NCI-H2107 treated with DMSO at 0.1 percent for 48 hours (cell line): Measurements from ENCODE around the gene SDS.

ENCODE experiments used
- DNase-seq: peaks from one replicate; lab custom pipeline; 2025; ENCODE audit not compliant: unreplicated experiment; lab: John Stamatoyannopoulos, UW

SDS gene

GRCh38 chr12:113400362-113400761 is 3.3 kb downstream of the SDS start:
- no peak for DNase-seq

- DNase-seq = no peak
These were observed 4.2 kb downstream of the SDS start for GRCh38 chr12:113399490-113399889.

- DNase-seq = no peak
These were observed 5.1 kb downstream of the SDS start for GRCh38 chr12:113398346-113399290.

GRCh38 chr12:113397497-113398197 is 6.0 kb downstream of the SDS start:
- no peak for DNase-seq

- no peak for DNase-seq
These were observed 6.7 kb downstream of the SDS start for GRCh38 chr12:113396828-113397496.

- no peak for DNase-seq
These were observed 7.5 kb downstream of the SDS start for GRCh38 chr12:113396200-113396599.

GRCh38 chr12:113395119-113395518 is 8.6 kb downstream of the SDS start:
- DNase-seq = no peak

- no peak for DNase-seq
These were observed 9.9 kb downstream of the SDS start for GRCh38 chr12:113393749-113394148.

- no peak for DNase-seq
These were observed 10.6 kb downstream of the SDS start for GRCh38 chr12:113392988-113393579.

- no peak for DNase-seq
These were observed 11.2 kb downstream of the SDS start for GRCh38 chr12:113392520-113392919.

GRCh38 chr12:113391650-113392337 is 11.9 kb downstream of the SDS start:
- DNase-seq = no peak

GRCh38 chr12:113391145-113391544 is 12.5 kb downstream of the SDS start:
- no peak for DNase-seq

GRCh38 chr12:113390064-113391043 is 13.3 kb downstream of the SDS start:
- DNase-seq = no peak

GRCh38 chr12:113388351-113388750 is 15.3 kb downstream of the SDS start:
- no peak for DNase-seq

GRCh38 chr12:113387631-113388030 is 16.1 kb downstream of the SDS start:
- DNase-seq = no peak

GRCh38 chr12:113386866-113387566 is 16.7 kb downstream of the SDS start:
- no peak for DNase-seq

- no peak for DNase-seq
These were observed 18.3 kb downstream of the SDS start for GRCh38 chr12:113385282-113385882.

GRCh38 chr12:113384778-113385177 is 18.9 kb downstream of the SDS start:
- no peak for DNase-seq
